K562 (cell line): ENCODE results near the gene B3GALT6. TPM values are rescaled to one million over a fixed set of nuclear protein-coding genes. Genes with fewer than 3 reads are reported as not detected.

Experiments used
- ATAC-seq: fragments of 200-7000 bp; cut with Tn5 transposase; 3 replicates; pipeline ENCODE4 v1.9.1; 2020; ENCODE audit warnings: moderate library complexity
- BruUV-seq: library from RNA; stranded (reverse); fragments of 400-500 nt; replicated peaks from 2 replicates; lab custom pipeline; 2021; lab: Mats Ljungman, UMichigan
- CTCF ChIA-PET: fragments of 300-600 bp; formaldehyde crosslinking; extraction: SDS; loops from one replicate; lab custom pipeline; 2021; ENCODE audit warnings: low intra/inter-chr PET ratio; lab: Yijun Ruan, JAX
- POLR2A ChIA-PET: fragments of 300-600, 350-650 bp; sonication (Branson Sonifier 250); formaldehyde crosslinking; extraction: SDS; loops from one replicate; lab custom pipeline; 2021; ENCODE audit warnings: antibody characterized with exemption, inconsistent platforms; lab: Yijun Ruan, JAX
- DNase-seq, 4 experiments: peaks; one replicate each; pipeline versions ENCODE4 v3.0.0 to v3.0.0-alpha.2; 2011 to 2018; ENCODE audit warnings: low spot score in 3 of 4, mixed read lengths in 3 of 4; ENCODE audit errors: extremely low read depth in 1 of 4
- FAIRE-seq: peaks from 2 replicates; lab custom pipeline; 2011; peaks lifted over from hg19 to GRCh38; lab: Jason Lieb, UNC
- H2AFZ ChIP-seq: 2 replicates; pipeline ENCODE4 v1.6.0; 2011; ENCODE audit warnings: low read depth, low read length, control low read depth, inconsistent platforms
- H3K27ac ChIP-seq: fragments of 200-600 bp; 3 replicates; pipeline ENCODE4 v1.8.0; 2011; ENCODE audit warnings: low read depth, mild to moderate bottlenecking, control low read depth, inconsistent platforms, low read length, moderate library complexity, mixed read lengths; ENCODE audit errors: extremely low read depth
- H3K27me3 ChIP-seq, 2 experiments: fragments of 300-600 bp in 1 of 2; 2 replicates in 1 of 2; 3 replicates in 1 of 2; pipeline versions ENCODE4 v1.6.0 to v1.8.0; 2011; ENCODE audit warnings: inconsistent platforms in 2 of 2, low read length in 2 of 2, mild to moderate bottlenecking in 1 of 2, mixed read lengths in 1 of 2, moderate library complexity in 1 of 2; ENCODE audit not compliant: control insufficient read depth in 2 of 2, insufficient read depth in 2 of 2
- H3K36me3 ChIP-seq: fragments of 300-600 bp; 3 replicates; pipeline ENCODE4 v1.8.0; 2011; ENCODE audit warnings: mild to moderate bottlenecking, low read length, inconsistent platforms; ENCODE audit not compliant: control insufficient read depth, insufficient read depth
- H3K4me1 ChIP-seq, 2 experiments: fragments of 200-600 bp in 1 of 2; replicated peaks in 1 of 2; 2 replicates in 1 of 2; 3 replicates in 1 of 2; pipeline versions ENCODE4 v1.5.1 to v1.8.0; 2011; ENCODE audit warnings: inconsistent platforms in 2 of 2, low read length in 2 of 2, mild to moderate bottlenecking in 1 of 2, mixed read lengths in 1 of 2, moderate library complexity in 1 of 2; ENCODE audit not compliant: control insufficient read depth in 2 of 2, insufficient read depth in 2 of 2
- H3K4me2 ChIP-seq: 2 replicates; pipeline ENCODE4 v1.6.1; 2011; ENCODE audit warnings: low read length, control low read depth, inconsistent platforms, mixed read lengths; ENCODE audit not compliant: insufficient read depth
- H3K4me3 ChIP-seq: fragments of 200-600 bp; sonication (generic), shearing (Covaris generic); 2 replicates; pipeline ENCODE4 v1.5.1; 2016; ENCODE audit warnings: control low read depth, inconsistent platforms
- H3K79me2 ChIP-seq: fragments of 200-600 bp; 3 replicates; pipeline ENCODE4 v1.8.0; 2011; ENCODE audit warnings: low read length, inconsistent platforms; ENCODE audit not compliant: control insufficient read depth, insufficient read depth
- H3K9ac ChIP-seq, 2 experiments: 2 replicates each; pipeline versions ENCODE4 v1.6.0 to v1.6.1; 2011; ENCODE audit warnings: low read depth in 2 of 2, low read length in 2 of 2, control low read depth in 1 of 2, inconsistent platforms in 1 of 2, mild to moderate bottlenecking in 1 of 2, mixed read lengths in 1 of 2; ENCODE audit not compliant: insufficient read depth in 1 of 2
- H3K9me1 ChIP-seq: one replicate; pipeline ENCODE4 v1.6.0; 2011; ENCODE audit warnings: inconsistent platforms, mild to moderate bottlenecking, low read length, moderate library complexity; ENCODE audit not compliant: control insufficient read depth, insufficient read depth
- H3K9me3 ChIP-seq: replicated peaks from 2 replicates; pipeline ENCODE4 v1.5.1; 2011; ENCODE audit warnings: low read depth, low read length, inconsistent platforms; ENCODE audit not compliant: control insufficient read depth, insufficient read depth
- H4K20me1 ChIP-seq: replicated peaks from 2 replicates; pipeline ENCODE4 v1.6.1; 2011; ENCODE audit warnings: low read length, inconsistent platforms, mixed read lengths; ENCODE audit not compliant: control insufficient read depth, insufficient read depth
- ARHGAP35 ChIP-seq: fragments of 450-650 bp; IDR thresholded peaks from 2 replicates; pipeline ENCODE4 v1.6.1; 2018; ENCODE audit not compliant: partially characterized antibody
- ELF2 ChIP-seq: fragments of 250-450 bp; sonication (Bioruptor Pico); IDR thresholded peaks from 2 replicates; pipeline ENCODE4 v1.5.0; 2021; ENCODE audit warnings: mild to moderate bottlenecking
- FIP1L1 ChIP-seq: fragments of 200-400 bp; formaldehyde crosslinking; IDR thresholded peaks from 2 replicates; pipeline ENCODE4 v1.6.1; 2018; ENCODE audit warnings: mild to moderate bottlenecking, low read depth, low read length; ENCODE audit not compliant: poor library complexity, severe bottlenecking
- NBN ChIP-seq: fragments of 450-650 bp; IDR thresholded peaks from 2 replicates; pipeline ENCODE4 v1.6.1; 2016; ENCODE audit warnings: low read depth, mild to moderate bottlenecking
- RAD21 ChIP-seq, 2 experiments: fragments of 250-450 bp in 1 of 2; fragments of 450-650 bp in 1 of 2; sonication (Bioruptor Pico) in 1 of 2; formaldehyde crosslinking in 1 of 2; IDR thresholded peaks in 1 of 2; conservative IDR thresholded peaks in 1 of 2; 2 replicates each; pipeline versions ENCODE4 v1.4.0 to v1.8.0; 2020 to 2022; ENCODE audit warnings: mild to moderate bottlenecking in 2 of 2, moderate library complexity in 1 of 2
- SRSF1 ChIP-seq: fragments of 200-400 bp; formaldehyde crosslinking; IDR thresholded peaks from 2 replicates; pipeline ENCODE4 v1.6.1; 2017; ENCODE audit warnings: mild to moderate bottlenecking, low read depth, low read length, moderate library complexity
- ZFPM2 ChIP-seq: fragments of 250-450 bp; sonication (Bioruptor Pico); IDR thresholded peaks from 2 replicates; pipeline ENCODE4 v1.5.1; 2022; ENCODE audit warnings: mild to moderate bottlenecking
- WGBS: fragments of 100-300 bp; shearing (Covaris generic); methylation state at CpG from one replicate; pipeline ENCODE4 v1.1.6; 2016; ENCODE audit warnings: low coverage, mixed read lengths; ENCODE audit not compliant: insufficient coverage; ENCODE audit errors: missing lambda C conversion rate; 5-methylcytosine and 5-hydroxymethylcytosine counted together
- in situ Hi-C: fragments of 300-500 bp; cut with MboI; formaldehyde crosslinking; loops from 4 replicates; pipeline ENCODE4 v1.15.0; 2018; ENCODE audit warnings: inconsistent platforms, mixed read lengths
- intact Hi-C: fragments of 100-400 bp; cut with micrococcal nuclease; formaldehyde crosslinking; loops from 2 replicates; pipeline ENCODE4 v1.14.2; 2022
- polyA plus RNA-seq, 8 experiments: library from polyadenylated mRNA; depleted of rRNA in 4 of 8; stranded (reverse) in 5 of 8; unstranded in 3 of 8; fragments of >200 nt; fragmentation: Nextera tagmentation in 2 of 8; fragmentation: Illumina TruSeq in 1 of 8; extraction: Ambion mirVana in 2 of 8; extraction: Trizol in 1 of 8; gene quantifications; 2 replicates each; pipeline versions ENCODE4 v1.2.1 to v1.2.3, GENCODE V29; 2011 to 2014; ENCODE audit warnings: inconsistent platforms in 1 of 8, missing spikeins in 1 of 8
- total RNA-seq, 7 experiments: library from RNA; depleted of rRNA in 6 of 7; stranded (reverse); fragments of >200 nt in 6 of 7; fragmentation: Illumina TruSeq in 2 of 7; extraction: Trizol in 2 of 7; gene quantifications; 2 replicates each; pipeline versions ENCODE4 v1.2.1 to v1.2.3, GENCODE V29; 2011 to 2021; ENCODE audit warnings: low replicate concordance in 1 of 7
- TF ChIP-seq, protein P1 (sequence below): sonication (generic); formaldehyde crosslinking; IDR thresholded peaks from 2 replicates; pipeline ENCODE4 v1.8.1; 2023; ENCODE audit warnings: mild to moderate bottlenecking, missing genetic modification reagents
- TF ChIP-seq, protein P2 (sequence below): sonication (generic); formaldehyde crosslinking; IDR thresholded peaks from 2 replicates; pipeline ENCODE4 v1.8.1; 2022; ENCODE audit warnings: missing genetic modification reagents

The B3GALT6 gene
- total and polyA plus RNA-seq, 9 of the 15 experiments (the other 6 are each of a cell fraction or from before 2014, with no cell fraction given): 0.68 to 29.8 (median 9.9) TPM

GRCh38 chr1:1207571-1207892 is 24.5 kb upstream of the B3GALT6 start:
- TF ChIP-seq, protein P1, sequence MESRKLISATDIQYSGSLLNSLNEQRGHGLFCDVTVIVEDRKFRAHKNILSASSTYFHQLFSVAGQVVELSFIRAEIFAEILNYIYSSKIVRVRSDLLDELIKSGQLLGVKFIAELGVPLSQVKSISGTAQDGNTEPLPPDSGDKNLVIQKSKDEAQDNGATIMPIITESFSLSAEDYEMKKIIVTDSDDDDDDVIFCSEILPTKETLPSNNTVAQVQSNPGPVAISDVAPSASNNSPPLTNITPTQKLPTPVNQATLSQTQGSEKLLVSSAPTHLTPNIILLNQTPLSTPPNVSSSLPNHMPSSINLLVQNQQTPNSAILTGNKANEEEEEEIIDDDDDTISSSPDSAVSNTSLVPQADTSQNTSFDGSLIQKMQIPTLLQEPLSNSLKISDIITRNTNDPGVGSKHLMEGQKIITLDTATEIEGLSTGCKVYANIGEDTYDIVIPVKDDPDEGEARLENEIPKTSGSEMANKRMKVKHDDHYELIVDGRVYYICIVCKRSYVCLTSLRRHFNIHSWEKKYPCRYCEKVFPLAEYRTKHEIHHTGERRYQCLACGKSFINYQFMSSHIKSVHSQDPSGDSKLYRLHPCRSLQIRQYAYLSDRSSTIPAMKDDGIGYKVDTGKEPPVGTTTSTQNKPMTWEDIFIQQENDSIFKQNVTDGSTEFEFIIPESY (CRISPR knock-in tag): peak; percentile 41; the same call in 1 of the 2 replicates
- TF ChIP-seq ARHGAP35 (peak; percentile 17), ELF2 (CRISPR knock-in tag) (0 out of 2 replicates have a peak, but pooled peaks have one; percentile 15), RAD21 (CRISPR knock-in tag; conservative IDR thresholded peaks at IDR 0.05 in 1 of 2, IDR thresholded peaks at IDR 0.05 in 1 of 2) (no peak), NBN (no peak), FIP1L1 (peak; percentile 15), ZFPM2 (CRISPR knock-in tag) (no peak), SRSF1 (no peak)
- TF ChIP-seq, protein P2, sequence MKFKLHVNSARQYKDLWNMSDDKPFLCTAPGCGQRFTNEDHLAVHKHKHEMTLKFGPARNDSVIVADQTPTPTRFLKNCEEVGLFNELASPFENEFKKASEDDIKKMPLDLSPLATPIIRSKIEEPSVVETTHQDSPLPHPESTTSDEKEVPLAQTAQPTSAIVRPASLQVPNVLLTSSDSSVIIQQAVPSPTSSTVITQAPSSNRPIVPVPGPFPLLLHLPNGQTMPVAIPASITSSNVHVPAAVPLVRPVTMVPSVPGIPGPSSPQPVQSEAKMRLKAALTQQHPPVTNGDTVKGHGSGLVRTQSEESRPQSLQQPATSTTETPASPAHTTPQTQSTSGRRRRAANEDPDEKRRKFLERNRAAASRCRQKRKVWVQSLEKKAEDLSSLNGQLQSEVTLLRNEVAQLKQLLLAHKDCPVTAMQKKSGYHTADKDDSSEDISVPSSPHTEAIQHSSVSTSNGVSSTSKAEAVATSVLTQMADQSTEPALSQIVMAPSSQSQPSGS: no peak
- TF ChIP-seq, all 486 proteins: peak for 4
- H2AFZ ChIP-seq: no peak overlapping the region
- no peaks in the 10 kb centered on the region for H3K36me3 ChIP-seq
- no peak for ATAC-seq
- no peaks in the 10 kb centered on the region for H4K20me1 ChIP-seq
- no peaks in the 10 kb centered on the region for H3K79me2 ChIP-seq
- CTCF ChIA-PET: no interaction called here
- no peak overlapping the region for H3K27ac ChIP-seq
- in situ Hi-C loops: no loop called here
- H3K4me2 ChIP-seq: no peak overlapping the region
- no peaks in the 10 kb centered on the region for H3K9me1 ChIP-seq
- H3K9ac ChIP-seq: no peak overlapping the region
- H3K4me1 ChIP-seq: peaks cover 13 to 96% of the 10 kb centered on the region in 2 experiments; a peak in 4 of 5 replicates
- DNase-seq: no peak
- no peak for FAIRE-seq
- POLR2A ChIA-PET: interaction anchor here (0.9 kb wide), 1 partner anchor 9 kb away, joined by 5 read pairs; no protein-coding TSS in a partner anchor
- WGBS: 17% methylated on average over 7 of the region's 11 CpGs
- no TSS peak for BruUV-seq
- H3K9me3 ChIP-seq: no peaks in the 10 kb centered on the region
- H3K27me3 ChIP-seq: no peaks in the 10 kb centered on the region
- intact Hi-C loops: loop anchor here (5.0 kb wide), 1 partner anchor 85 kb away; no protein-coding TSS in a partner anchor
- H3K4me3 ChIP-seq: no peak overlapping the region
